HG02973 (cell line): ENCODE results near the gene NPLOC4.

Experiments
- ATAC-seq: cut with Tn5 transposase; IDR thresholded peaks from one replicate; pipeline ENCODE4 v1.9.1; 2021; ENCODE audit warnings: moderate library complexity; ENCODE audit not compliant: unreplicated experiment

Gene NPLOC4

DNA sequence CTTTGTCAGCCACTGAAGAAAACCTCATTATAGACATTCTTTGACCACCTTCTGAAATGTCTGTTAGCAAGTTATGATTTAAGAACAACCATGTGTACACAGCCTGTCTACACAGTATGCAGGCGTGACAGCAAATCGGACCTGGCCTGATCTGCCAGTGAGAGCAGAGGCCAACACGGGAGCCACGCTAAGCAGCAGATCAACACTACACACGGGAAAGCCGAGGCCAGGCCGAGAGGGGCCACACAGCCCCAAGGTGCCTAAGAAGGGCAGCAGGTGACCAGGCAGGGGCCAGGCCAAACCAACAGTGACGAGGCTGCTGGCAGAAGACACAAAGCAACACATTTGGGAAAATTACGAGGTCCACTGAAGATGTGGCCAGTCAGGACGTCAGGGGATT lies 68.5 kb downstream of the NPLOC4 start:
- no peak for ATAC-seq

DNA sequence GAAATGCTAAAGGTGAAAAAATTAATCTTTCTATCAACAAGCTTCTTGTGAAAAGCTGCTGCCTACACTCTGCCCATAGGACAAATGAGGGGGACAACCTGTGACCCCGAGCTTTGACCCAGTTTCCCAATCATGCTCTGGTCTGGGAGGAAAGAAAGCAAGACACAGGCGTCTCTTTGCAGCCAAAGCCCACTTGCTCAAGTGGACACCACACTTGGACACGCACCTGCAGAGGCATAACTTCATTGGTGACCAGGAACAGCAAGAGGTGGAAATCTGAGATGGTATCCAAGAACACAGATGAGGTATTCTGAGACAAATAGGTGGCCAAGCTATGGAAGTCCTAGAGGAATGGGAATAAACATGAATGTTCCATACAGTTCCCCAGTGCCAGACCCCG lies 69.7 kb downstream of the NPLOC4 start:
- ATAC-seq: no peak

DNA sequence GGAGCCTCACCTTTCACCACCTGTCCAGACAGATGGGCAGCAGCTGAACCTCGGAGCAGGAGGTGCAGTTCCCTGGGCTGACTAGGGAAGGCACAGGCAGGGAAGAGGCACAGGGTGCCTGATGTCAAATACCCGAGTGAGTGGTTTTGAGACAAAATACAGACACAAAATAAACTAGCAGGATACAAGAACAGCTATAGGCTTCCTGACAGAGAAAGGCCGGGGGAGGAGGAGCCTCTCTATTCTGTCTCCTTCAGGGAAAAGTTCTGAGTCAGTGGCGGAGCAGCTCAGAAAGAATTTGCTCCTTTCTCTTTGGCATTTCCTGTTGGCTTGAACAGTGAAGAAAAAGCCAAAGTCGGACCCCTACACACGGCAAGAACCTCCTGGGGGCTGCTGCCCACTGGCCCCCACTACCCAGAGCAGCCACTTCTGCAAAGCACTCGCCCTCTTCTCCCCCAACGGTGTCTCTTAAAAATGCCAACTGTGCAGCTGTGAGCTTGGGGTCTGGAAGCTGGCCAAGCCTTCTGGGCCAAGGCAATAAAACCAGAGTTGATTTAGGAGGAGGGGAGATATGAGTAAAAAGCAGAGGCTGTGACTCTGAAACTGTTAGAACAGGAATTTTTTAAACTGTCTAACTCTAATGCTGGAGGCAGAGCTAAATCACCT lies 70.3 kb downstream of the NPLOC4 start:
- no peak for ATAC-seq

DNA sequence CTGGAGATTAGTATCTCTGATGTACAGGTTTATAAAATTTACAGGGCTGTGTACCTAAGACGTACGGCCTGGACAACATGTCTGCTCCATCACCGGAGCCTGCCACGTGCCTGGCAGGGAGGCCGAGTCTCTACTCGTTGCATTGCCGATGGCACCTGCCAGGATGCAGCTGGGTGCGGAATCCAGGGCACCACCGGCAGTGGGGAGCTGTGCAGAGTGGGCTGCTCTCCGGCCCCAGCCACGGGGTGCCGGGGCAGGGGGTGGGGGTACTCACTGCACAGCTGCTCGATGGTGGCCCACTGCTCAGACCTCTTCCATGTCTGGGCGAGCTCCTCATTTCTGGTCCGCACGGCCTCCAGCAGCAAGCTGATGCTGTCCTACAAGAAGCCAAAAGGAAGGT lies 71.7 kb downstream of the NPLOC4 start:
- no peak for ATAC-seq

DNA sequence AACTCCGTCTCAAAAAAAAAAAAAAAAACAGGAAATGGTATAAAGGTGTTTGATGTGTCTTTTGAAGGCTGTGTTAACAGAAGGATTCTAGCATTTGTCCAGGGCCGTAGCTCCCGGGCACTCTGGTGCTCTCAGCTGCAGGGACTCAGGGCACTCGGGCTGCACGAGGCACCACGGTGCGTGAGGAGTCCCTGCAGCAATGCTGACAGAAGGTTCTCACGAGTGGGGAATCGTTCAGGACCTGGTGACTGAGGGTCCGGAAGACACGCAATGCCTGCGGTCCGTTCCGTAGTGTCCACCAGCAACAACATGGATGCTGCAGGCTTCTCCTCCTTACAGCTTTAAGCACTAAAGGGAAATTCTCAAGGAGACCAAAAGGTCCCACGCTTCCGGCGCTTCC lies 72.1 kb downstream of the NPLOC4 start:
- ATAC-seq: no peak

DNA sequence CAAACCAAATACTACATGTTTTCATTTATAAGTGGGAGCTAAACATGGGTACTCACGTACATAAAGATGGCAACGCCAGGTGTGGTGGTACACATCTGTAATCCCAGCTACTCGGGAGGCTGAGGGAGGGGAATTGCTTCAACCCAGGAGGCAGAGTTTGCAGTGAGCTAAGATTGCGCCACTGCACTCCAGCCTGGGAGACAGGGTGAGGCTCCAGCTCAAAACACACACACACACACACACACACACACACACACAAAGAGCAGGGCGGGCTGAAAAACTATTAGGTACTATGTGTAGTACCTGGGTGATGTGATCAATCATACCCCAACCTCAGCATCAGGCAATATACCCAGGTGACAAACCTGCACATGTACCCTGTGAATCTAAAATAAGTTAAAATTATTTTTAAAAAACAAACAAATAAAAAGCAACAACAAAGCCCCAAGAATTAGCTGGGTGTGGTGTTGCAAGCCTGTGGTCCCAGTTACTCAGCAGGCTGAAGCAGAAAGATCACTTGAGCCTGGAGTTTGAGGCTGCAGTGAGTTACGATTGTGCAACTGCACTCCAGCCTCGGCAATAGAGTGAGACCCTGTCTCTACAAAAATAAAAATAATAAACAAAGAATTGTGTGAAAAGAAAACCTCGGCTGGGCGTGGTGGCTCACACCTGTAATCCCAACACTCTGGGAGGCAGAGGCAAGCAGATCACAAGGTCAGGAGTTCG lies 72.9 kb downstream of the NPLOC4 start:
- no peak for ATAC-seq

DNA sequence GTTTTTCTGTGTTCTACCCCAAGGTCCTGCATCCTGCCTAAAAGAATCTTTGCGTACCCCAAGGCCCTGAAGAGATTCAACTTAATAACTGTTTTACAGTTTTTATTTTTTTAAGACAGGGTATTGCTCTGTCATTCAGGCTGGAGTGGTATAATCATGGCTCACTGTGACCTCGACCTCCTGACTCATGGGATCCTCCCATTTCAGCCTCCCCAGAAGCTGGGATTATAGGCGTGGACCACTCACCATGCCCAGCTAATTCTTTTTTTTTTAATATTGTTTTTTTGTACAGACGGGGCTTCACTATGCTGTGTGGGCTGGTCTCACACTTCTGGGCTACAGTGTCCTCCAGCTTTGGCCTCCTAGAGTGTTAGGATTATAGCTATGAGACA lies 75.4 kb downstream of the NPLOC4 start:
- ATAC-seq: no peak

DNA sequence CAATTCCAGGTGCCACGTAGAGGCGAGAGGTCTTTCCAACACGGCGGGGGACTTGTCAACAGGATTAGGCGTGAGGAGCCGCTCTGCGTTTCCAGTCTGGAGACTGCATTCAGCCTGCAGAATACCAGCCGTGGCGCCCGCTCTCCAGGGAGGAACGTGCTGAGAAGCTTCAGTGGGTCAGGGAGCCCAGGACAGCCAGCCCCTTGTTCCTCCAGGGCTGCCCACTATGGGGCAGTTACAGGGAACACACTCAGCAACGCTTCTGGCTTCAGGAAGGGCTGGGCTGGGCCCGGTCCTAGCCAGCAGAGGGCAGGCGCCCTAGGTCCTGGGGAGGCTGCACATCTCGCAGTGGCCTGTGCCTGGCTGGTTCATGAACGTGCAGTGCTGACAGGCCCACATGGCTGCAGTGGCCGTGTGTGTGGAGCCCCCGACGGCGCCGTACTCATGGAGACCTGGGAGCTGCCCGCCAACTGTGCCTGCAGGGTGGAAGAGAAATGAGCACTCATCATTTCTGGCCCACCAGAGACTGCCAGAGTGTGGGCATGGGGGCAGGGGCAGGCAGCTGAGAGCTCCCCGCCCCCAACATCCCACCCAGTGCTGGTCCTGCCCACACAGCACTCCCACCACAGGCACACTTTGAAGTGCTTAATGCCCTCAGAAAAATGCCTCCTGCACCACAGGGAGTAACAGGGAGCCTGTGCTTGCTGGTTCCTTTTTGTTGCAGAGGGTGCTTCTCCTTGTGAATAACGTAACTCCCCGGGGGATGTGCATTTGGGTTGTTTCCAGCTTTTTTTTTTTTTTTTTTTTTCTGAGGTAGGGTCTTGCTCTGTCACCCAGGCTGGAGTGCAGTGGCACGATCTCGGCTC lies 77.7 kb downstream of the NPLOC4 start:
- no peak for ATAC-seq

DNA sequence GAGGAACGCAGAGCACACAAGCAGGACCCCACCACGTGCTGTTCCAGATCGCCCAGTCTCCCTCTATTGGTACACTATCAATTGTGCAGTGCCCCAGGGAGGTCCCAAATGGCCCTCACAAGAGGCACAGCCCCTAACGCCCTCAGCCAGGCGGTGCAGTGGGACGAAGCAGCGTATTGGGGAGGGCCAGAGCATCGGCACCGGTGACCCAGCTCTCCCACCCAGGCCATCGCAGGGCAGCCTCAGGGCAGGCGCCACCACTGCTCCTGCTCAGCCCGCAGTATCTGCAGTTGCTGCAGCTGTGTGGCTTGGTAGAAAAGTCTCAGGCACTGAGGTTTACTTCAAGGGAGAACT lies 78.8 kb downstream of the NPLOC4 start:
- ATAC-seq: no peak

DNA sequence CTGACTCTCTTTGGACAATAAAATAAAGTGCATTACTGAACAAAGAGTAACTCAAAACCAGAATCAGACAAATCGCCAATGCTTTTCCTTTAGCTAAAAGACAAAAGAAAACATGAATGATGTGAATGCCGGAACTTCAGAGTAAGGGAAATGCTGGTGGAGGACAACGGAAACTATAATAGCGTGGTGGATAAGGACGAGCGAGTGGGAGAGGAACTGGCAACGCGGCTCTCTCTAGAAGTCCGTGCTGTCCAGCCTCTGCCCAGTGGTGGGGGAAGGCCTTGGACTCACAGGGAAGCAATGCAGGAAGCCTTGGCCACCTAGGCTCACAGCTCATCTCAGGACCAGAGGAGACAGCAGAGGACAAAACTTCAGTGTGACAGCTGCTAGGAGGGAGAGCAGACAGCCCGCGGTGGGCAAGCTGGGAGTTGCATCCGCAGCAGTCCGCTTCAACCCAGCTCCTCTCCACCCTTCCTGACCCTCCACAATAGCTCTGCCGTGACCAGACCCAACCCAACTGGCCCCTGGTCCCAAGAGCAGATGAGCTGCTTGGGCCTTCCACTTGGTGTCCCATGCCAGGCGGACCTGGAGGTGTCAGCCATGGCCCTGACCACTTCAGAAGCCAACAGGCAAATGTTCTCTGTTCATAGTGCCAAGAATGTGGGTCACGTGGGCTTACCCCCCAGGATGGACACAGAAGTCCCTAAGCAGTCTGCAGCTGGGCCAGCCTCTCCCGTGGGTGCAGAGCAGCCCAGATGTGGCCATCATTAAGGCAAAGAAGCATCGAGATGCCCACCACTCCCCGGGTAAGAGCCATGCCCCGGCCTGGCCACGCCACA lies 79.4 kb downstream of the NPLOC4 start:
- no peak for ATAC-seq

DNA sequence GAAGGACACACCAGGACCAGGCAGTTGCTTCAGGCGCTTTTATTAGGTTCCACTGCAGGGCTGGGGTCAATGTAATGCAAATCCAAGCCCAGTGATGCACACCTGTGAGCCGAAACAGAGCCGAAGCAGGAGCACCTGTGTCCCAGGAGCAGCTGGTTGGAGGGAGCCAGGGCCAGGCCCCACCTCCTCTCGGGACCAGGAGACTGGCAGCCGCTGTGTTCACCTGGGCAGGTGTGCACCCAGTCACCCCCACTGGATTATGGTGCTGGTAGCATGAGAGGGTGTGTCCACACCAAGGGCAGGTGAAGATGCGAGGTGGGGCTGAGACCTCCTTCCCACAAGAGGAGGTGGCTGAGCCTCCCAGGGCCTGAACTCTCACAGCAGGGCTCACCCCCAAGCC lies 80.0 kb downstream of the NPLOC4 start:
- no peak for ATAC-seq

DNA sequence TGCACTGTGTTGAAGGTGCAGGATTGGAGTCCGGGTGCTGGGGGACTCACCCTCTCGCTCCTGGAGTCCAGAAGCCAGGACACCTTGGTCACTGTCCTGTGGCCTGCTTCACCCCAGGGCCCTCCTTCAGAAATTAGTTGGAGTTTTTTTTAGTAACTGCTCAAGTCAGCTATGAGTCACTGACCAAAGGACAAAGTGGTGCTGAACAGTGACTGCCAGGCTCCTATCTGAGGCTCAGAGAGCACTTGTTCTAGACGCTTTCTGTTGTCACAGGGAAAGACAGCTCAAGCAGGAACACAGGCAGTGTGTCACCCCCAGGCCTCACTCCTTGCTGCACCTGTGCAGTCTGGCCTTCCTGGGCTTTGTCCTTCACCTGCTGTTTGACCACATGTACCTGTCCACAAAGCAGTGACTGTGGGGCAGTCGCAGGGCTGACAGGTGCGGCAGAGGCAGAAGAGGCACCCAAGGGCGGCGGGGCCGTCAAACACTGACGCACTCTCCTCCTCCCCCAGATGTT lies 80.7 kb downstream of the NPLOC4 start:
- ATAC-seq: no peak

DNA sequence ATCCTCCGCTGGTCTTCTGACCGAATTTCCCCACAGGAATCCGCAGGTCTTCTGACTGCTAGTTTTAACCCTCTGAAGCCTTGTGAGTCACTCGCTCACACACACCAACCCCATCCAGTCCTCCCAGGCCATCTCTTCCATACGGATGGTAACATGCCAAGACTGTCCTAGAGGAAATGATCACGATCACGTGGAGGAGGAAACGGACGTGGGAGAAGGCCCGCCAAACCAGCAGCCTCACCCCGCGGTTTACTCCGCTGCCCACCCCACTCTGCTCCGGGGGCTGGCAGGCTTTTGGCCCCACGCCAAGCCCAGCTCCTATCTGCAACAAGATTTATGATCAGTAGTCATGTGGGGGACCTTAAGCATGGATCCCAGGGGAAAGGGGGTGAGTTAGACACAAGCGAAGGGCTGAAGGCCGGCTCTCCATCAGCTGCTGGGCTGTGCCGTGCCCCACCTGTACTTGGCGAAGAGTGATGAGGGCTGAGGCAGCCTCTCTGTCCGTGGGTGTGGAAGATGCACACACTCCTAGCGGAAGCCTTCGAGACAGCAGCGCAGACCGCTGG lies 83.2 kb downstream of the NPLOC4 start:
- ATAC-seq: no peak

DNA sequence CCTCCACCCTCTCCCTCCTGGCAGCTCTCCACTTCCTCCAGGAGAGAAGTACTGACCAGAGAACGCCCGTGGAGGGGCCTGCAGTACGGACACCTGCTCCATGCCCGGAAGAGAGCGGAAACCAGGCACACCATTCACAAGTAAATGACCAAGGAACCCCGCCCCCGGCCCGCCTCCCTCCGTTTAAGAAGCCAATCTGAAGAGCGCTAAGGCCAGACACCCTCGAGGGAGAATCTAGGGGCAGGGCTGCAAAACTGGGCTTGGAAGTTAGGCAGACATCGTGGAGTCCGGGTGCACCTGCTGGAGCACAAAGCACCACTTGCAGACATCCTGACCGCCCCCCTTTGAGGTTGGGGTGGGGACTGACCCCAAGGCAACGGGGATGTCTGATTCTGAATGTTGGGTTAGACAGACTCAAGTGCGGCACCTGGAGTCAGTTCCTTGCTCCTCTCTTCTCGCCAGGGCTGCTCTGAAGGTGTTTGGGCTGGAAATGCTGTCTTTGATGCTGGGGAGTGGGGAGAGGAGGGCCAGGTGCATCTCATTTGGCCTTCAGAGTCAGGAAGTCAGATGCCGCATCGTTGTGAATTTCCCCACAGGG lies 83.8 kb downstream of the NPLOC4 start:
- peak; percentile 34 for ATAC-seq

DNA sequence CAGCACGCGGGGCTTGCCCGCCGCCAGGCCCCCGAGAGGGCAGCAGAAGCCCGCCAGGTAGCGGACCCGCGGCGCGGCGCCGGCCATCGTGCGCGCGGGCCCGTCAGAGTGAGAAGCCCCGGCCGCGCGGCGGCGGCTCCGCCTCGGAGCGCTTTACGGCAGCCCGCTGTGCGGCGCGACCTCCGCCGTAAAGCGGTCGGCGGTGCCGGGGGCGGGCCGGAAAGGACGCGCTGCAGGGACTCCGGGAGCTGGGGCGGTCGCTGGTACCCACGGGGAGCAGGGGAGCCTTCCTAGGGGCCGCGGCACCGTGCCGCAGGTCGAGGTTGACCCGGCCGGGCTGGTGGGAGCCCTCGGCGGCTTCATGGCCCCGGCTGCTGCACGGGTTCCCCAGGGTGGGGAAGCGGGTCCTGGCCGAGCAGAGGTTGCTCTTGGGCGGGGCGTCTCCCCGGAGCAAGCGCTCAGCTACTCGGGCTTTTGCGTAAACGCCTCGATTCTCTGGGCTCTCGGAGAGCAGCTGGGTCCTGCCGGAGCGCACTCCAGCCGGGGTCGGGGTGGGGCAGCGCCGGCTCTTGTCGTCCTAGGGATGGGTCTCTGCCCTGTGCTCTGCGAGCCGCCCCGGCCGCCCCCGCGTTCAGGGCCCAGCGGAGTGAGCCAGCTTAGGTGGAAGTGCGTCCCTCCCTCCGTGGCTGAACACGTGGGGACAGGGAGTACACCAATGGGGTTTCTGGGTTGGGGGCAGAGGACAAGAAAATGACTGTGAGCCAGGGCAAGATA lies 84.5 kb downstream of the NPLOC4 start, which contains the start of gene FAAP100:
FAAP100 (minus strand) TSS at position 110 of the 774 bp plus-strand sequence; CDS start at position 87, 23 bp downstream.
- ATAC-seq: peak; percentile 35

DNA sequence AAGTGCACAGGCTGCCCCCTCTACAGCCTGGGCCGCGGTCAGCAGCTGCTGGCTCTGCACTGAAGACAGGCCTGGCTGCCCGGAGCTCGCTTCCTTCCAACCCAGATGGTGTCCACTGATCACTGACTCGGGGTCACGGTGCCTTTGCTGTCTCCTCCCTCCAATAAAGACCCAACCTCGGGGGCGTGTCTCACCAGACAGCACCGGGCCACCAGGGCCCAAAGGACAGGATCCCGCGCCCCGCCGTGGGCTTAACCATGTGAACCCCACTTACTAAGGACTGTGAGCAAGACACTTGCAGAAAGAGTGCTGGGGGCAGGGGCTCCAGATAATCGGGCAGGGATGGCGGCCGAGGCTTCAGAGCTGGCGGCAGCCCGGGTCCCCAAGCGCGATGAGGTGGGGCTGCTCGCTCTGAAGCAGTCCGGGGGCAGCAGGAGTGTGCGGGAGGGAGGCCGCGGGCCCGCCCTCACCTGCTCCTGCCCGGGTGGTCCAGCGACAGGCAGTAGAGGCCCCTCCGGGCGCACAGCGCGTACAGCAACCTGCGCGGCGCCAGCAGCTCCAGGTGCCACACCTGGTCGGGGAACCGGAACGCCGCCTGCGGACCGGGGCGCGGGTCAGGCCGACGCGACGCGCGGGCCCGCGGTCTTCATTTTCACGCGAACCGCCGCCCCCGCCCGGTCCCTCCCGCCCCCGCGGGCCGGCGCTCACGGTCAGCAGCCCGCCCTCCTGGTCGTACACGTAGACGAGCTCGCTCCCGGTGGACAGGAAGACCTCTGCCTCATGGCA lies 85.3 kb downstream of the NPLOC4 start:
- ATAC-seq: peak; percentile 2

DNA sequence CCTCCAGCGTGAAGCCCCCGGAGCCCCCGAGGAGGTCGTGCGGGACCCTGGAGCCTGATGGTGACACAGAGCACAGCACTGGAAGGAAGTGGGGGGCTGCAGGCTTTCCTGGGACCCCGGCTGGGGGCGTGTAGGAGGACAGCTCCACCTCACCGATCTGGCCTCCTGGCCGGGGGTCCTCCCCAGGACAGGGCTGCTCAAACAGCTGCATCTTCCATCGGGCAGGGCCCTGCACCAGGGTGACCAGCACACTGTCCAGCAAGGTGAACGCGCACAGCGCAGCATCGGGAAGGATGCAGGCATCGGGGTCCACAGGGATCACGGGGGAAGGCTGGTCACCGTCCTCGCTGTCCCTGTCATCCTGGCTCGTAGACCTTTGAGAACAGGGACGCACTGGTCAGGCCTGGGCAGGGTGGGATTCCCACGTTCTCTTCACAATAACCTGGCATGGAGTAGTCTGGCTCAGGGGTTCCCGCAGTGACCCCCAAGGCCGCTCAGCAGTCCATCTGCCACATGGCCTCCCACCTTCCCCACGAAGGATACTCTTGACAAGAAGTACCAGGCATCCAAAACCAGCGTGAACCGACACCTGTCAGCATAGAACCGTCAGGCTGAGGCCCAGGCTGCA lies 86.0 kb downstream of the NPLOC4 start:
- ATAC-seq: no peak

DNA sequence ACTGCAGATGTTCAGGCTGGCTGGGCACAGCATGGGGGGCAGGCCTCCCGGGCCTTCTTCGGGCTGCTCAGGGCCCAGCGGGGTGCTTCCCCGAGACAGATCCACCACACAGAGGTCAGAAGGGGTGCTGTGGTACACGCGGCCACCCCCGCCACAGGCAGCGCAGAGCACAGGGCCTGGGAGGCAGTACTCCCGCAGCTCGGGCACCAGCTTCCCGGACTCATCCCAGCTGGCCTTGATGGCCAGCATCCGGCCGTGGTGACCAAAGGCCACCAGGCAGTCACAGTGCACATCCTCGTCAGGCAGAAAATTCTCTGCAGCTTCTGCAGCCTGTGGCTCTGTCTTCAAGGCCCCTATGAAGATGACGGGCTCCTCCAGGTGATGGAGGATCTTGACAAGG lies 86.6 kb downstream of the NPLOC4 start:
- ATAC-seq: no peak
